SHP77 treated with DMSO at 0.1 percent for 48 hours (cell line): ENCODE results near the gene KIAA0232.
"Not testable (repeated sequence)": the region's sequence is repeated elsewhere in the genome, so short reads cannot be mapped to it uniquely, and the experiment has no call there.

Experiments used
- DNase-seq: peaks from one replicate; lab custom pipeline; 2025; lab: John Stamatoyannopoulos, UW

Gene KIAA0232

DNA sequence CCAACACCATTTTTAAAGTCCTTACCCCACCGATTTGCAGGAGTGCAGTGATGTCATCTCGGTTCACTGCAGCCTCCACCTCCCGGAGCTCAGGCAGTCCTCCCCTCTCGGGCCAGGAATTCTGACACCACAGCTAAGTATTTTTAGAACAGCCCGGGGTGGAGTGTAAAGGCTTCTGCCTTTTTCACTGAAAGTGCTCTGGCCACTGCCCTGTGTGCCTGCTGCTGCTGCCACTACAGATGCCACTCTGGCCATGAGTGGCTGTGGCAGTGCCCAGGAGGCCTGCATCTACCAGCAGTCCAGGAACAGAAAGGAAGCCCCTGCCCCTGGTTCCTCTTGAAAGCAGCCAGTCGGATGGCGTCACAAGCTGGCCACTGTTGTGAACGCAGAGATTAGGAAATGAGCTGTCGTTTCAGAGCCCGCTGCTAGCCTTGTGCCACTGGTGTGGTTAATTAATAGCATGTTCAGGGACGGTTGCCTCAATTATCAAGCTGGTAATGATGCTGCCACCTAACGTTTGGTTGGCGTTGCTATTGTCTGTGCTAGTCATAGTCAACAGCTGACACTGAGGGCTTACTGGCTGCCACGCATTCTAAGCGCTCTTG is 103.5 kb downstream of the KIAA0232 start:
- no peak for DNase-seq

DNA sequence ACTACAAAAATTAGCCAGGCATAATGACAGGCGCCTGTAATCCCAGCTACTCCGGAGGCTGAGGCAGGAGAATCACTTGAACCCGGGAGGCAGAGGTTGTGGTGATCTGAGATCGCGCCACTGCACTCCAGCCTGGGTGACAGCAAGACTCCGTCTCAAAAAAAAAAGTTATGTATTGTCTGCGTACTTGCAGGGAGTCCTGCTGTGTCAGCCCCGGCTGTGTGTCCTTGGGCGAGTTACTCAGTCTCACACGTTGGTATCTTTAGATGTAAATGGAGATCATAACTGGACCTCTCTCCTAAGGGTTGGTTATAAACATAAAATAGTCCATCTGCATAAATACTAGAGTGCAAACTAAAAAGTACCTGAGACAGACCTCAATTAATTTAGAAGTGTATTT is 104.4 kb downstream of the KIAA0232 start:
- no peak for DNase-seq

DNA sequence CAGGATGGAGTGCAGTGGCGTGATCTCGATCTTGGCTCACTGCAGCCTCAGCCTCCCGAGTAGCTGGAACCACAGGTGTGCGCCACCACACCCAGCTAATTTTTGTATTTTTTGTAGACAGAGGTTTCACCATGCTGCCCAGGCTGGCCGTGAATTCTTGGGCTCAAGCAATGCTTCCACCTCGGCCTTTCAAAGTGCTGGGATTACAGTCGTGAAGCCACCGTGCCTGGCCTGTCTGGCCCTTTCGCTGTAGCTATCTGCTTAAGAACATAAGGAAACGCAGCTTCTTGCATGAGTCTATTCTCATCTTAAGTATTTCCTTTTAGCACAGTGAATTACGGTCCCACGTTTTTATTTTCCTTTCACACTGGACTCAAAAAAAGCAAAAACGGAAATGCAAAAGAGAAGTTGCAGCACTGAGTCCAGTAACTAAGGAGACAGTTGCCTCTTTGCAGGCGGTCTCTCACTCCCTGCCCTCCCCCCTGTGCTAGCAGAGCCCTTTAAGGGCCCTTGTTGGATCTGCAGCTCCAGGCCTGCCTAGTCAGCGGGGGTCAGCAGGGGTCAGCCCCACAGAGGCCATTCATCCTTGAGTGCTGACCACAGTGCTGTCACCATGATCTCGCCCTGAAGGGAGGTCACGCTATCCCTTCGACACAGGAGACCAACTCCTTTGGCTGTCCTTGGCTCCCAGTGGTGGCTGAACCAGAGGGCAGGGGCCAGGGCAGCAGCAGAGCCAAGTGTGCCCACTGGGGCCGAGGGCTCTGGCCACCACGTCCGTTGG is 105.3 kb downstream of the KIAA0232 start:
- DNase-seq, result no peak

DNA sequence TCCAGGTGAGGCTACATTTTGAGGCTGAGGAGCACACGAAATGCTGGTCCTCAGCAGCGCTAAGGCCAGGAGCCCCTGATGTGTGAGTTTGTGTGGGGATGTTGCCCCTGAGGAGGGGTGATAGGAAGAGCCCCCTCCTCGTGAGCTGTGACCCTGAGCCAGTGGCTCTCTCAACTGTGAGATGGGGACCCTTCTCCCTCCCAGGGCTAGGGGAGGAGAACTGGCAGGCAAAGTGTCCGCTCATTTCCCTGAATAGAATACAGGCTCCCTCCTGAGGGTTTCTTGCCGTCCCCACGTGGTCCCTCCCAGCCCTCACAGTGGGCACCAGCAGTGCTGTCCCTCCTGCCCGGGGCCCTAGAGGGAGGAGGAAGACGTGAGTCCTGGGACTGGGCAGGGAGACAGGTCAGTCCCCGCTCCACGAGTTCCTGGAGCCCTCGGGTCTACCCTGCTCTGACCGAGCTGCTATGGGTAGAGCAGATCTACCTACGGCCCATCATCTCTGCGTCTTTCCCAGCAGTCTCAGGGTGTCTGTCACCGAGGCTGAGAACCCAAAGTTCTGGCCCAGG is 106.1 kb downstream of the KIAA0232 start:
- no peak for DNase-seq

DNA sequence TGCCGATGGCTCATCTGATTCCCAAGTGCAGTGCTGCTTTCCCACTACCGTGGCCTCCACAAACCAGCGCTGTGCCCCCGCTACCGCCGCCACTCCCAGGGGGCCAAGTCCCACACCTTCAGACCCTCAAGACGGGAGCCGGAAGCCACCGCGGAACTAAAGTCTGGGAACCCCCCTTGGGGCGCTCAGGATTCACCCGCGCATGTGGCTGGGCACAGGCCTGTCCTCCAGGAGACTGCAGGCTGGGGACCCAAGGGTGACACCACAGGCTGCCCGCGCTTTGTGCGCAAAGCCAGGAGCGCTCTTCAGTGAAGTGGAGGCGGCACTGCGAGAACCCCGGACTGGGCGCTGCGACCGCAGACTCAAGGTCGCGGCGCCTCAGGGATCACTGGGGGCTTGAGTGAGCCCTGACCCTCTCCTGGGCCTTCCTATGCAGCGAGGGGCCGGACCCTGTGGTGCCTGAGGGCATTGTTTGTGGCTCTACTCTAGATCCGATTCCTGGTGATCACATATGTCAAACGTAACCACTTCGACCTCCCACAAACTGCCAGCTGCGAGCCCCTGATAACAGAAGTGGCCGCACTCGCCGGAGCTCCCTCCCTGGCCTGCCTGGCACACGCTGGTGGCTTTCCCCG is 106.7 kb downstream of the KIAA0232 start:
- no peak for DNase-seq

DNA sequence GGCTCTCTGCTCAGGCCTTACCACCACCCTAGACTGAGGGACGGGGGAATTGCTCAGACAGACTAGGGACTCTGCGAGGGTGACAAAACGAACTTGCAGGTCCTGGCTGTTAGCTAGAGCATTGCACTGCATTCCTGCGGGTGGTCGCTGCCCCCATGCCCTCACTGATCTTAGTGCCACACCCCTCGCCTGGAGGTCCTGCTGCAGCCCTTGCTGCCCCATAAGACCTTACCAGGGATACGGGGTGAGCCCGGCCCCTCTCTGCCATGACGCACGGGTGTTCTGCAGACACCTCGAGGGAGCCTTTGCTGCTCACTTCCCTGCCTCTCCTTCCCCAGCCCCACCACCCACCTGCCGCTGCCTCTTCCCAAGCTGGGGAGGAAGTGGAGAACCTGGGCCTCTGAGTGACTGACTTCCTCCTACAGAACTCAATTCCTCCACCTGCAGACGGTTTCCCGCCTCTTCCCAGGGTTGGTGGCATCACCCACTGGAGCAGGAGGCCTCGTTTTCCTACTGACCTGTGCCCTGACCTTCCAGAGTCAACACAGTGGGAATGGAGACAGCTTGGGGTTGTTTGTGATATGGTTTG is 107.3 kb downstream of the KIAA0232 start:
- no peak for DNase-seq

DNA sequence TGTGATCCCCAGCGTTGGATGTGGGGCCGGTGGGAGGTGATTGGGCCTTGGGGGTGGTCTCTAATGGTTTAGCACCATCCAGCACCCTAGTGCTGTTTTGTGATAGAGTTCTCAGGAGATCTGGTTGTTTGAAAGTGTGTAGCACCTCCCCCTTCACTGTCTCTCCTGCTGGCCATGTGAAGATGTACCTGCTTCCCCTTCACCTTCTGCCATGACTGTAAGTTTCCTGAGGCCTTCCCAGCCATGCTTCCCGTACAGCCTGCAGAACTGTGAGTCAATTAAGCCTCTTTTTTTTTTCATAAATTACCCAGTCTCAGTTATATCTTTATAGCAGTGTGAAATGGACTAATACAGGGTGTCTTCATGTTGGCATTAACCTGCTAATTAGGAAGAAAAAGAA is 107.8 kb downstream of the KIAA0232 start:
- no peak for DNase-seq

DNA sequence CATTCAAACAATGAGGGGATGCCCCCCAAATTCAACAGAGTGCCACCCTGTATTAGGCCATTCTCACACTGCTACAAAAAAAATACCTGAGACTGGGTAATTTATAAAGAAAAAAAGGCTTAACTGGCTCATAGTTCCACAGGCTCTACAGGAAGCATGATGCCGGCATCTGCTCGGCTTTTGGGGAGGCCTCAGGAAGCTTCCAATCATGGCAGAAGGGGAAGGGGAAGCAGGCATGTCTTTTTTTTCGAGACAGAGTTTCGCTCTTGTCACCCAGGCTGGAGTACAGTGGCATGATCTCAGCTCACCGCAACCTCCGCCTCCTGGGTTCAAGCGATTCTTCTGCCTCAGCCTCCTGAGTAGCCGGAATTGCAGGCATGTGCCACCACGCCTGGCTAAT is 108.4 kb downstream of the KIAA0232 start:
- not testable (repeated sequence) for DNase-seq

DNA sequence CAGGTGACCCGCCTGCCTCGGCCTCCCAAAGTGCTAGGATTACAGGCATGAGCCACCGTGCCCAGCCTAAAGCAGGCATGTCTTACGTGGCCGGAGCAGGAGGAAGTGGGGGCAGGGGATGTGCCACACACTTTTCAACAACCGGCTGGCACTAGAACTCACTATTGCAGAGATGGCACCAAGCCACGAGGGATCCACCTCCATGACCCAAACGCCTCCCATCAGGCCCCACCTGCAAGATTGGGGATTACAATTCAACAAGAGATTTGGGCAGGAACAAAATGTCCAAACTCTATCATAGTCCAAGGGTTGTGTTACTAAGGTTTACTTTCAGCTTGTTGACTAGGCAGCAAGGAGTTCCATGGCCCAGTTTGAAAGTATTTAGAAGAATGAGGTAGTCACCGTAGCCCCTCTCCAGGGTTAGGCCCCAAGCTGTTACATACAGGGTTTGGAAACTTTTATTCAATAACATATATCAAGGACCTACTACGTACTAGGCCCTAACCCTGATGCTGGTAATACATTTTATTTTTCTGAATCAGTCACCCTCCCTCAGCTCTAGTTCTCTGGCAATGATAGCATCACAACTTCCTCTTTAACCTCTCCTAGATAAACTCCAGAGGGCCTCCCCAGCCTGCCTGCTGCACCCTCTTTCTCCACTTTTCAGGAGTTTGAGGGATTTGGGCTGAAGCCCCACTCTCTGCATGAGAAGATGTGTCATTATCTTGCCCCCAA is 109.1 kb downstream of the KIAA0232 start:
- no peak for DNase-seq

DNA sequence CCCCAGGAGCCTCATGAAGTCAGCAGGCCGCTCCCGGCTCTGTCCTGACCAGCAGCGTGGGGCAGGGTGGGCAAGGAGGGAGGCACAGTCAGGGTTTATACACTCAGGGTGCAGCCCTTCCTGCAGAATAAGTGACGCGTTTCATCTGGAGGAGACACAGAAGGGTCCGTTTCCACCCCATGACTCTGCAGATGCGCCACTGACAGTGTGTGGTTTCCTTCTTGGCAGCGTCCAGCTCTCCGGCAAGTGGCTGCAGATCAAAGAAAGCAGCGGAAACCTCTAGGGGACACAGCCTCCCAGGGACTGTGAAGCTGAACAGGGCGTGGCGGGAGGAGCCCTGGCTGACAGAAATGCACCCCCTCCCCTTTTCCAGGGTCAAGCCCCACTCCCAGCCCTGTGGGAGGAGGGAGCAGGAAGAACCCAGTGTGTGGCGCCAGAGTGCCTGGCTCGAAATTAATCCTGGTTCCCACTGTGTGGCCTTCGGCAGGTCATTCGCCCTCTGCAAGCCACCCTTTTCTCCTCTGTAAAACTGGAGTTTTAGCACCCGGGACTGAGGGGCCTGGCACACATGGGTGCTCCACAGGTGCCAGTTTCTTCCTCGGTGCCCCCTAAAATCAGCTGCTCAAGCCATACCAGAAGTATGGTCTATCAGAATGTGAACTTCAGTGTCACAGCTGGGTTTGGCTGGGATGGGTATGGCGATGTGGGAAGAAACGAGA is 109.8 kb downstream of the KIAA0232 start:
- DNase-seq, result no peak

DNA sequence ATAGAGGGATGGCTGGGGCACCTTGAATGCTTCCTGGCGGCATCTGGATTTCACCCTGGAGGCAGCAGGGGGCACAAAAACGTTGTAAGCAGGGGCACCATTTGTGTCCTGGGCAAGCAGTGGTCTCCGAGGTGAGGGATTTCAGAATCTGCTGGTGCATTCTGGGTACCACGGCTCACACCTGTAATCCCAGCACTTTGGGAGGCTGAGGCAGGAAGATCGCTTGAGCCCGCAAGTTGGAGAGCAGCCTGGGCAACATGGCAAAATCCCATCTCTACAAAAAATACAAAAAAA is 110.3 kb downstream of the KIAA0232 start:
- DNase-seq, result no peak

DNA sequence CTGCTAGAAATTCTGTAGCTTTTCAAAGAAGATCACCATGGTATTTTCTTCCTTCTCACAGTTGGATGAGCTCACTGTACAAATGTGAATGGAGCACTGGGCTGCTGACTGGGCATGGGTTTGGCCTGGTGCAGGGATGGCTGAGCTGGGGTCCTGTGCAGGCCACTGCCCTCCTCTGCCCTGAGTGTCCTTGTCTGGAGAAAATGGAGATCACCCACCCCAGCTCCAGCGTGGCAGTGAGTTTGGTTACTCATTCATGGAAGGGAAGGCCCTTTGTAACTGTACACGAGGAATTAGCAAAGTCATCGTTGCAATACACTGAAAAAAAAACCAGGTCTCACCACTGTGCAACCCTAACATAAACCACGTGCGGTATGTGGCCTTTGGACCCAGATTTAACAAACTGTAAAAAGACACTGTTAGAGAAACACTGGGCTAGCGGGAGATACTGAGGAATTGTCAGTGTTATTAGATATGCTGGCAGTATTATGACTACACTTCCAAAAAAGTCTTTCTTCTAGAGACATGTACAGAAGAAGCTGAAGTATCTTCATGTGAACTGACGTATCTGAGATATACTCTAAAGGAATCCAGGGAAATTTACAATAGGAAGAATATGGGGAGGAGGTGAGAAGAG is 111.0 kb downstream of the KIAA0232 start:
- DNase-seq, result no peak

DNA sequence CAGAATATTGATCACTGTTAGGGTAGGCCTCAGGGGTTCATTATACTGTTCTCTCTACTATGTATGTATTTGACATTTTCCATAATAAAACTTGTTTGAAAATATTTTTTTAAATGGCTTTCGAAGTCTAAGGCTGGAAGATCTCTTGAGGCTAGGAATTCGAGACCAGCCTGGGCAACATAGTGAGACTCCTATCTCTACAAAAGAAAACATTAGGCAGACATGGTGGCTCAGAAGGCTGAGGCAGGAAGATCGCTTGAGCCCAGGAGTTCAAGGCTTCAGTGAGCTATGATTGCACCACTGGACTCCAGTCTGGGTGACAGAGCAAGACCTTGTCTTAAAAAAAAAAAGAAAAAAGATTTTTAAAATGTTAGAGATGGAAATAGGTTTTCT is 111.6 kb downstream of the KIAA0232 start:
- no peak for DNase-seq

DNA sequence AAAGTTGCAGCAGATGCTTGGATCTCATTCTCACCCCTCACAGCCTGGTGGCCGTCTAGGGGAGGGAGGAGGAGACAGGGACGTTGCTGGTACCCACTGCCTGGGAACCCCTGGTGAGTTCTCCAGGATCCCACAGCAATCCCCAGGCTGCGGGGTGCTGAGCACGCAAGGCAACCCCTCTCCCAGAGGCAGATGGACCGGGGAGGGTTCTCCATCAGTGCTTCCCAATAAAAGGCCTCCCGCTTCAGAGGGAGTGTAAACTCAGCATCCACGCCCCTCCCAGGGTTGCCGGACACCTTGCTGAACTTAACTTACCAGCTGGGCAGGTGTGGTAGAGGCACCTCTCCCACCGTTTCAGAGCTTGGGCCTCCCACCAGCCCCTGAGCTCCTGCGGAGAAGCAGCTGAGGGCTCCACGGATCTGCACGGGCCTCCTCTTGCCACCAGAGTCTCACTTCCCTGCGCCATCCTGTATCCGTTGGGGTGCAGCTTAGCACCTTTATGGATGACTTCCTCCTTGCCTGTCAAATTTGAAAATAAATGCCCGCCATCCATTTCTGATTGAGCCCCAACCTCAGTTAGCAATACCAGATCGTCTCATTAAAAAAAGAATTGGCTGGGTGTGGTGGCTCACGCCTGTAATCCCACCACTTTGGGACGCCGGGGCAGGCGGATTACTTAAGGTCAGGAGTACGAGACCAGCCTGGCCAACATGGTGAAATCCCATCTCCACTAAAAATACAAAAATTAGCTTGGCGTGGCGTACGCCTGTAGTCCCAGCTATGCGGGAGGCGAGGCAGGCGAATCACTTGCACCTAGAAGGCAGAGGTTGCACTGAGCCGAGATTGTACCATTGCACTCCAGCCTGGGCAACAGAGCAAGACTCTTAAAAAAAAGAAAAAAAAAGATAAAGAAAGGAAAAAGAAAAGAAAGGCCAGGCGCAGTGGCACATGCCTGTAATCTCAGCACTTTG is 112.3 kb downstream of the KIAA0232 start:
- no peak for DNase-seq

DNA sequence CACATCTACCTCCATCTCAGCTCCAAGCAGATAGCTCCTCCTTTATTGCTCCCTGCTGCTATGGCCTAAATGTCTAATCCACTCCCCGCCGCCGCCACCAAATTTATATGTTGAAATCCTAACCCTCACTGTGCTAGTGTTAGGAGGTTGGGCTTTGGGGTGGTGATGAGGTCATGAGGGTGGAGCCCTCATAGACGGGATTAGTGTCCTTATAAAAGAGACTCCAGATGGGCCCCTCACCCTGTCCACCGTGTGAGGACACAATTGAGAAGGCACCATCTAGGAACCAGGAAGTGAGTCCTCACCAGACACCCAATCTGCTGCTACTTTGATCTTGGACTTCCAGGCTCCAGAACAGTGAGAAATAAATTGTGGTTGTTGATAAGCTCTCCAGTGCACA is 113.5 kb downstream of the KIAA0232 start:
- no peak for DNase-seq

DNA sequence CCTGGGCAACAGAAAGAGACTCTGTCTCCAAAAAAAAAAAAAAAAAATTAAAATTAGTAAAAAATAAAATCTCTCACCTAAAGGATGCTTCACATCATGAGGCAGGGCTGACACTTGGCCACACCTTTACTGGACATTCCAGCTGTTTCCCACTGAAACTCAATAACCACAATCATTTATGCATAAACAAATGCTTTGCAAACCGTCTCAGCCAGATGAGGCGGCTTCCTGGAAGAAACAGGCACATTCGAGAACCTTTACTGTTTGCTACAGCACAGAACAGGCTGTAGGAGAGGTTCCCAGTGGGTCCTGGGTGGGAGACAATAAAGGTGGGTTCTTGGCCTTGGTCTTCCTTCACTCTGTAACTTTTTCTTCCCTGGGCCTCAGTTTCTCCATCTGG is 116.2 kb downstream of the KIAA0232 start:
- DNase-seq, result no peak

DNA sequence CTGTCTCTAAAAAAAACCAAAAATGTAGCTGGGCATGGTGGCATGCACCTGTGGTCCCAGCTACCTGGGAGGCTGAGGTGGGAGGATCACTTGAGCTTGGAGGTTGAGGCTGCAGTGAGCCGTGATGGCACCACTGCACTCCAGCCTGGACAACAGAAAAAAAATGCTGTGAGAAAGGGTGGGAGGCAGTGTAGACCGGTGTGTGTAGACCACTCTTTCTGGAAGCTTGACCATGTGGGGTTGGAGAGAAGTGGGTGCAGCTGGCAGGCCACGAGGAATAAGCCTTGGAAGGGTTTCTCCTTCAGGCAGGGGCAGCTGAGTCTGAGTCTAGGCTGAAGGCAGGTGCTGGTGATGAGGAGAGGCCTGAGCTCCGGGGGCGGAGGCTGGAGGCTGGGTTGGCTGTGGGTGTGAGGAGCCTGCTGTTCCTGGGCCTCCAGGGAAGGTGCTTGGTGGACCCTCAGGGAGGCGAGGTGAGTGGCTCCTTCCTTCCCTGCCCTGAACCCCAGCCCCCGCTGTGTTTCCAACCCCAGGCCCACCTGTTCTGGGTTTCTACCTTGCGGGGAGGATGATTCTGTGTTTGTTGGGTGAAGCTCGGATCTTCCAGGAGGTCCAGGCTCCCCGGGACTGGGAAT is 117.8 kb downstream of the KIAA0232 start:
- DNase-seq, result no peak

DNA sequence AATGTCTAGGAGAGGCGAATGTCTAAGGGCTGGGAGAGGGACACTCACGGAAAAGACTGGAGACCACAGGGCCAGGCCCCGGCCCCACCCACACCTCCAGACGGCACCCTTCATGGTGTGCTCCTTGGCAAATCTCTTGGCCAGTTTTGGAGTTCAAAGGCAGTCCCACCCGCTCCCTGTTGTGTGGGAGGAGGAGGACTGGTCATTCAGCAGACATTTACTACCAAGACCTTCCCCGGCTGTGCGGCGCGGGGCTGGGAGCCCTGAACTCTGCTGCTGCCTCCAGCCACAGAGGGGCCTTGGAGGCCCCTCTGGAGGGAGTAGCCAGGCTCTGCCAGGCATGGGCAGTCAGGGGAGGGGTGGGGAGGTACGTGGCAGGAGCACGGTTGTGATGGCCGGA is 118.4 kb downstream of the KIAA0232 start:
- no peak for DNase-seq

DNA sequence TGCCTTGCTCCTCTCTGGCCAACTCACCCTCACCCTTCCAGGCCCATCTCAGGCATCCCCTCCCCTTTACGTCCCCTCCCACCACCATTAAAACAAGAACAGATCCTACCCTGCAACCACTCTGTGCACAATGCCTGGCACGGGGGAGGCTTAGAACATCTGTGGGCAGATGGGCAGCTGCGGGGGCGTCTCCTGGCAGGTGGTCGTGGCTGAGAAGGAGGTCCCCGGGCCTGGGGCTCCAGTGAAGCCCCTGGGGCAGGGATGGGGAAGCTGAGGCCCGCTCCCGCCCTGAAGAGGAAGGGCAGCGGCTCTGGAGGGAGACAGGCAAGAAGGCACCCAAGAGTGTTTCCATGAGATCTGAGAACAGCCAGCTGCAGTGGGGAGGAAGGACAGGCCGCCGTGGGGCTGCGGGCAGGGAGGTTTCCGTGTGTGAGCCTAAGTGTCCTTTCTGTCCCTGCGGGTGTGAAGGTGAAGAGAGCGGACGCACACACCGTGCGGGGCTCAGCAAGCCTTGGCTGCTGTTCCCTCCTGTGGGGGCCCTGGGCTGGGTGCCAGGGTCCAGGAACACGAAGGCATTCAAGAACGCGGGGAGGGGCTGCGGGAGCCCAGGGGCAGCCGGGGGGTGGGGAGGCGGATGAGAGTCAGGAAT is 119.3 kb downstream of the KIAA0232 start:
- no peak for DNase-seq
